22Rv1 (cell line): ENCODE measurements around the gene TSPAN18.

Experiments used
- CTCF ChIP-seq: fragments of 450-650 bp; IDR thresholded peaks from 2 replicates; pipeline ENCODE4 v1.5.1; 2017; ENCODE audit warnings: mild to moderate bottlenecking
- ZFX ChIP-seq: fragments of 450-650 bp; IDR thresholded peaks from 2 replicates; pipeline ENCODE4 v1.6.1; 2017; ENCODE audit warnings: antibody characterized with exemption, borderline replicate concordance

GRCh38 chr11:44774731-44775130, 48.0 kb downstream of the TSPAN18 start:
- TF ChIP-seq CTCF (no peak), ZFX (no peak)
